WTC11 (cell line): Measurements from ENCODE around the gene SDCCAG8.

Source experiments
- CREB1 ChIP-seq: sonication (generic); formaldehyde crosslinking; IDR thresholded peaks from 2 replicates; pipeline ENCODE4 v1.8.0; 2023; ENCODE audit warnings: mild to moderate bottlenecking, missing genetic modification reagents
- CREM ChIP-seq: sonication (generic); formaldehyde crosslinking; IDR thresholded peaks from 2 replicates; pipeline ENCODE4 v1.8.1; 2022; ENCODE audit warnings: mild to moderate bottlenecking, missing genetic modification reagents, moderate library complexity
- IRF2 ChIP-seq: sonication (generic); formaldehyde crosslinking; IDR thresholded peaks from 2 replicates; pipeline ENCODE4 v1.8.0; 2022; ENCODE audit warnings: low read depth, missing genetic modification reagents, borderline replicate concordance
- ZNF232 ChIP-seq: sonication (generic); formaldehyde crosslinking; IDR thresholded peaks from 2 replicates; pipeline ENCODE4 v1.8.0; 2022; ENCODE audit warnings: mild to moderate bottlenecking, missing genetic modification reagents
- ZNF263 ChIP-seq: sonication (generic); formaldehyde crosslinking; IDR thresholded peaks from 2 replicates; pipeline ENCODE4 v1.8.1; 2022; ENCODE audit warnings: low read depth, mild to moderate bottlenecking, moderate library complexity, missing genetic modification reagents
- ZNF423 ChIP-seq: fragments of 250-450 bp; sonication (Bioruptor Pico); IDR thresholded peaks from 2 replicates; pipeline ENCODE4 v2.1.2; 2022; ENCODE audit warnings: mild to moderate bottlenecking, moderate library complexity
- TF ChIP-seq, protein P1 (sequence below): fragments of 200-600 bp; IDR thresholded peaks from 2 replicates; pipeline ENCODE4 v1.8.0; 2022; ENCODE audit warnings: antibody characterized with exemption
- TF ChIP-seq, protein P2 (sequence below): sonication (generic); formaldehyde crosslinking; IDR thresholded peaks from 2 replicates; pipeline ENCODE4 v1.8.0; 2023; ENCODE audit warnings: missing genetic modification reagents
- TF ChIP-seq, protein P3 (sequence below): sonication (generic); formaldehyde crosslinking; IDR thresholded peaks from 2 replicates; pipeline ENCODE4 v1.8.0; 2022; ENCODE audit warnings: mild to moderate bottlenecking, missing genetic modification reagents
- TF ChIP-seq, protein P4 (sequence below): sonication (generic); formaldehyde crosslinking; conservative IDR thresholded peaks from 2 replicates; pipeline ENCODE4 v1.8.1; 2022; ENCODE audit warnings: mild to moderate bottlenecking, missing genetic modification reagents
- TF ChIP-seq, protein P5 (sequence below): sonication (generic); formaldehyde crosslinking; IDR thresholded peaks from 2 replicates; pipeline ENCODE4 v1.8.1; 2023; ENCODE audit warnings: mild to moderate bottlenecking, moderate library complexity, missing genetic modification reagents

DNA sequence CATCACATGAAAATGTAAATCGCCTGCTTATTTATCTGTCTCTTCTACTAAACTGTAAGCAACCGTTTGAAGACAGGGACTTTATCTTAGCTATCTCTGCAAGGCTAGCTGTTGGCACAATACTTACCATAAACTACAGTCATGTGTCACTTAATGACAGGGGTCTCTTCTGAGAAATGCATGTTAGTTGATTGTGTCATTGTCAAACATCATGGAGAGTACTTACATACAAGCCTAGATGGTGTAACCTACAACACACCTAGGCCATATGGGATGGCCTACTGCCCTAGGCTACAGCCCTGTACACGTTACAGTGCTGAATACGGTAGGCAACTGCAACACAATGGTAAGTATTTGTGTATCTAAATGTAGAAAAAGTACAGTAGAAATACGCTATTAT lies 267.9 kb downstream of the SDCCAG8 start:
- TF ChIP-seq CREM (CRISPR knock-in tag): no peak
- TF ChIP-seq IRF2: no peak
- TF ChIP-seq, protein P1, sequence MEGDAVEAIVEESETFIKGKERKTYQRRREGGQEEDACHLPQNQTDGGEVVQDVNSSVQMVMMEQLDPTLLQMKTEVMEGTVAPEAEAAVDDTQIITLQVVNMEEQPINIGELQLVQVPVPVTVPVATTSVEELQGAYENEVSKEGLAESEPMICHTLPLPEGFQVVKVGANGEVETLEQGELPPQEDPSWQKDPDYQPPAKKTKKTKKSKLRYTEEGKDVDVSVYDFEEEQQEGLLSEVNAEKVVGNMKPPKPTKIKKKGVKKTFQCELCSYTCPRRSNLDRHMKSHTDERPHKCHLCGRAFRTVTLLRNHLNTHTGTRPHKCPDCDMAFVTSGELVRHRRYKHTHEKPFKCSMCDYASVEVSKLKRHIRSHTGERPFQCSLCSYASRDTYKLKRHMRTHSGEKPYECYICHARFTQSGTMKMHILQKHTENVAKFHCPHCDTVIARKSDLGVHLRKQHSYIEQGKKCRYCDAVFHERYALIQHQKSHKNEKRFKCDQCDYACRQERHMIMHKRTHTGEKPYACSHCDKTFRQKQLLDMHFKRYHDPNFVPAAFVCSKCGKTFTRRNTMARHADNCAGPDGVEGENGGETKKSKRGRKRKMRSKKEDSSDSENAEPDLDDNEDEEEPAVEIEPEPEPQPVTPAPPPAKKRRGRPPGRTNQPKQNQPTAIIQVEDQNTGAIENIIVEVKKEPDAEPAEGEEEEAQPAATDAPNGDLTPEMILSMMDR: no peak
- TF ChIP-seq, protein P2, sequence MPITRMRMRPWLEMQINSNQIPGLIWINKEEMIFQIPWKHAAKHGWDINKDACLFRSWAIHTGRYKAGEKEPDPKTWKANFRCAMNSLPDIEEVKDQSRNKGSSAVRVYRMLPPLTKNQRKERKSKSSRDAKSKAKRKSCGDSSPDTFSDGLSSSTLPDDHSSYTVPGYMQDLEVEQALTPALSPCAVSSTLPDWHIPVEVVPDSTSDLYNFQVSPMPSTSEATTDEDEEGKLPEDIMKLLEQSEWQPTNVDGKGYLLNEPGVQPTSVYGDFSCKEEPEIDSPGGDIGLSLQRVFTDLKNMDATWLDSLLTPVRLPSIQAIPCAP (CRISPR knock-in tag): no peak
- TF ChIP-seq ZNF423 (CRISPR knock-in tag): no peak
- TF ChIP-seq, protein P3, sequence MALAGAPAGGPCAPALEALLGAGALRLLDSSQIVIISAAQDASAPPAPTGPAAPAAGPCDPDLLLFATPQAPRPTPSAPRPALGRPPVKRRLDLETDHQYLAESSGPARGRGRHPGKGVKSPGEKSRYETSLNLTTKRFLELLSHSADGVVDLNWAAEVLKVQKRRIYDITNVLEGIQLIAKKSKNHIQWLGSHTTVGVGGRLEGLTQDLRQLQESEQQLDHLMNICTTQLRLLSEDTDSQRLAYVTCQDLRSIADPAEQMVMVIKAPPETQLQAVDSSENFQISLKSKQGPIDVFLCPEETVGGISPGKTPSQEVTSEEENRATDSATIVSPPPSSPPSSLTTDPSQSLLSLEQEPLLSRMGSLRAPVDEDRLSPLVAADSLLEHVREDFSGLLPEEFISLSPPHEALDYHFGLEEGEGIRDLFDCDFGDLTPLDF: no peak
- TF ChIP-seq, protein P4, sequence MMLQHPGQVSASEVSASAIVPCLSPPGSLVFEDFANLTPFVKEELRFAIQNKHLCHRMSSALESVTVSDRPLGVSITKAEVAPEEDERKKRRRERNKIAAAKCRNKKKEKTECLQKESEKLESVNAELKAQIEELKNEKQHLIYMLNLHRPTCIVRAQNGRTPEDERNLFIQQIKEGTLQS (CRISPR knock-in tag): no peak
- TF ChIP-seq ZNF232 (CRISPR knock-in tag): no peak
- TF ChIP-seq ZNF263 (CRISPR knock-in tag): no peak
- TF ChIP-seq, protein P5, sequence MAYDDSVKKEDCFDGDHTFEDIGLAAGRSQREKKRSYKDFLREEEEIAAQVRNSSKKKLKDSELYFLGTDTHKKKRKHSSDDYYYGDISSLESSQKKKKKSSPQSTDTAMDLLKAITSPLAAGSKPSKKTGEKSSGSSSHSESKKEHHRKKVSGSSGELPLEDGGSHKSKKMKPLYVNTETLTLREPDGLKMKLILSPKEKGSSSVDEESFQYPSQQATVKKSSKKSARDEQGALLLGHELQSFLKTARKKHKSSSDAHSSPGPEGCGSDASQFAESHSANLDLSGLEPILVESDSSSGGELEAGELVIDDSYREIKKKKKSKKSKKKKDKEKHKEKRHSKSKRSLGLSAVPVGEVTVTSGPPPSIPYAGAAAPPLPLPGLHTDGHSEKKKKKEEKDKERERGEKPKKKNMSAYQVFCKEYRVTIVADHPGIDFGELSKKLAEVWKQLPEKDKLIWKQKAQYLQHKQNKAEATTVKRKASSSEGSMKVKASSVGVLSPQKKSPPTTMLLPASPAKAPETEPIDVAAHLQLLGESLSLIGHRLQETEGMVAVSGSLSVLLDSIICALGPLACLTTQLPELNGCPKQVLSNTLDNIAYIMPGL (CRISPR knock-in tag): no peak
- no peak for TF ChIP-seq CREB1
